CD14-positive monocyte (primary cell): ENCODE results near the gene SCUBE2. TPM values are rescaled to one million over a fixed set of nuclear protein-coding genes. Genes with fewer than 3 reads are reported as not detected.

Source experiments
- DNase-seq, 3 donors: peaks; one replicate each; pipeline ENCODE4 v3.0.0-alpha.2; 2011 to 2022
- H2AFZ ChIP-seq: 2 replicates; pipeline ENCODE4 v1.6.0; 2012; ENCODE audit warnings: mild to moderate bottlenecking, low read depth, low read length, inconsistent platforms; ENCODE audit not compliant: insufficient read depth, poor library complexity, severe bottlenecking
- H3K27ac ChIP-seq, 2 donors: 1 replicate in 1 of 2; 2 replicates in 1 of 2; pipeline ENCODE4 v1.5.1; 2012 to 2013; ENCODE audit warnings: low read length in 2 of 2, control low read depth in 1 of 2, inconsistent platforms in 1 of 2, low read depth in 1 of 2, mild to moderate bottlenecking in 1 of 2
- H3K27me3 ChIP-seq, 2 donors: one replicate each; pipeline versions ENCODE4 v1.6.0 to v1.6.1; 2011 to 2013; ENCODE audit warnings: low read length in 2 of 2; ENCODE audit not compliant: control insufficient read depth in 2 of 2, insufficient read depth in 2 of 2
- H3K36me3 ChIP-seq, 2 donors: replicated peaks in 1 of 2; 1 replicate in 1 of 2; 2 replicates in 1 of 2; pipeline versions ENCODE4 v1.5.1 to v1.6.1; 2012 to 2013; ENCODE audit warnings: low read length in 2 of 2, control low read depth in 1 of 2, inconsistent platforms in 1 of 2, mild to moderate bottlenecking in 1 of 2; ENCODE audit not compliant: insufficient read depth in 2 of 2, control insufficient read depth in 1 of 2
- H3K4me1 ChIP-seq, 2 donors: 1 replicate in 1 of 2; 2 replicates in 1 of 2; pipeline versions ENCODE4 v1.5.1 to v1.6.1; 2012 to 2013; ENCODE audit warnings: low read length in 2 of 2, control low read depth in 1 of 2, inconsistent platforms in 1 of 2, mild to moderate bottlenecking in 1 of 2, moderate library complexity in 1 of 2; ENCODE audit not compliant: insufficient read depth in 2 of 2, control insufficient read depth in 1 of 2
- H3K4me2 ChIP-seq: replicated peaks from 2 replicates; pipeline ENCODE3; 2012; ENCODE audit warnings: low read length, moderate library complexity, mild to moderate bottlenecking; ENCODE audit not compliant: poor library complexity, severe bottlenecking; ENCODE audit errors: extremely low read depth
- H3K4me3 ChIP-seq, 3 experiments: fragments of 200-600 bp in 1 of 3; sonication (generic) in 1 of 3; replicated peaks in 1 of 3; 1 replicate in 2 of 3; 2 replicates in 1 of 3; pipeline ENCODE4 v1.5.1; 2011 to 2013; ENCODE audit warnings: low read length in 3 of 3, mild to moderate bottlenecking in 3 of 3, control low read depth in 2 of 3, low read depth in 2 of 3, inconsistent platforms in 1 of 3, moderate library complexity in 1 of 3
- H3K79me2 ChIP-seq: 2 replicates; pipeline ENCODE4 v1.6.0; 2012; ENCODE audit warnings: mild to moderate bottlenecking, control low read depth, inconsistent platforms, low read length, moderate library complexity; ENCODE audit not compliant: insufficient read depth
- H3K9ac ChIP-seq: 2 replicates; pipeline ENCODE4 v1.6.0; 2017; ENCODE audit warnings: low read length, mild to moderate bottlenecking; ENCODE audit not compliant: insufficient read depth, poor library complexity, severe bottlenecking
- H3K9me3 ChIP-seq, 2 donors: replicated peaks in 1 of 2; 1 replicate in 1 of 2; 2 replicates in 1 of 2; pipeline versions ENCODE4 v1.5.1 to v1.6.1; 2012 to 2013; ENCODE audit warnings: low read length in 2 of 2, control low read depth in 1 of 2; ENCODE audit not compliant: control insufficient read depth in 1 of 2, insufficient read depth in 1 of 2
- H4K20me1 ChIP-seq: 2 replicates; pipeline ENCODE4 v1.6.0; 2012; ENCODE audit warnings: mild to moderate bottlenecking, low read length, control low read depth, moderate library complexity; ENCODE audit not compliant: insufficient read depth
- H3K27ac Mint-ChIP-seq, 7 donors: one replicate each; pipeline ENCODE4 v1.8.0; 2020; ENCODE audit warnings: mild to moderate bottlenecking in 7 of 7, mixed read lengths in 7 of 7, moderate library complexity in 6 of 7, inconsistent platforms in 2 of 7
- H3K27me3 Mint-ChIP-seq, 3 donors: one replicate each; pipeline ENCODE4 v1.8.0; 2021 to 2022; ENCODE audit warnings: low read depth in 3 of 3, mild to moderate bottlenecking in 3 of 3, mixed read lengths in 3 of 3, moderate library complexity in 3 of 3, inconsistent platforms in 1 of 3
- H3K36me3 Mint-ChIP-seq, 2 donors: one replicate each; pipeline ENCODE4 v1.8.0; 2020; ENCODE audit warnings: mixed read lengths in 2 of 2, inconsistent platforms in 1 of 2, mild to moderate bottlenecking in 1 of 2
- H3K4me1 Mint-ChIP-seq: one replicate; pipeline ENCODE4 v1.8.0; 2020; ENCODE audit warnings: mild to moderate bottlenecking, mixed read lengths
- H3K4me3 Mint-ChIP-seq, 2 donors: one replicate each; pipeline ENCODE4 v1.8.0; 2020; ENCODE audit warnings: mild to moderate bottlenecking in 2 of 2, mixed read lengths in 2 of 2, moderate library complexity in 1 of 2
- H3K9me3 Mint-ChIP-seq, 7 donors: one replicate each; pipeline ENCODE4 v1.8.0; 2020 to 2022; ENCODE audit warnings: mixed read lengths in 7 of 7, mild to moderate bottlenecking in 6 of 7, moderate library complexity in 6 of 7, inconsistent platforms in 2 of 7
- WGBS: methylation state at CpG from one replicate; pipeline ENCODE4 v1.1.5; 2013; ENCODE audit warnings: missing lambda C conversion rate; ENCODE audit not compliant: insufficient coverage; 5-methylcytosine and 5-hydroxymethylcytosine counted together
- intact Hi-C, 2 donors: fragments of 100-400 bp; cut with micrococcal nuclease; formaldehyde crosslinking; loops; one replicate each; pipeline versions ENCODE4 v1.15.0 to v1.15.1; 2023
- polyA plus RNA-seq, 3 donors: library from polyadenylated mRNA; depleted of rRNA in 1 of 3; unstranded in 2 of 3; stranded (reverse) in 1 of 3; fragments of 300-500 nt in 2 of 3; fragments of >200 nt in 1 of 3; fragmentation: Illumina TruSeq in 2 of 3; gene quantifications; 1 replicate in 2 of 3; 2 replicates in 1 of 3; pipeline ENCODE4 v1.2.3, GENCODE V29; 2012 to 2021
- TF ChIP-seq, protein P1 (sequence below): fragments of 200-600 bp; IDR thresholded peaks from one replicate; pipeline ENCODE4 v1.8.0; 2022; ENCODE audit warnings: antibody characterized with exemption, mild to moderate bottlenecking

The SCUBE2 gene
- polyA plus RNA-seq, 3 donors: 0.21 to 0.36 TPM; not detected in 1

- Mint-ChIP-seq H3K4me3 (peak overlapping the region; percentile 64 to 85), H3K27me3 (peaks cover 49 to 59% (median 52%) of the 10 kb centered on the region in 3 donors), H3K4me1 (peaks cover 8% of the 10 kb centered on the region), H3K36me3 (peaks cover 0 to 13% of the 10 kb centered on the region in 2 donors), H3K9me3 (peaks cover 0 to 14% (median 5%) of the 10 kb centered on the region in 7 donors), H3K27ac (no peak overlapping the region)
- Histone ChIP-seq H3K9ac (no peak overlapping the region), H3K9me3 (peaks cover 0 to 10% of the 10 kb centered on the region in 2 donors), H3K27me3 (peaks cover 37 to 55% of the 10 kb centered on the region in 2 donors), H3K79me2 (no peaks in the 10 kb centered on the region), H4K20me1 (no peaks in the 10 kb centered on the region), H3K4me3 (peak overlapping the region in 1 of 3 experiments; percentile 59), H3K27ac (no peak overlapping the region), H3K4me1 (peaks cover 3 to 15% of the 10 kb centered on the region in 2 donors), H3K36me3 (no peaks in the 10 kb centered on the region), H2AFZ (peak overlapping the region; percentile 43), H3K4me2 (peak overlapping the region; percentile 70)
- WGBS: 18% methylated on average over 12 of the region's 20 CpGs
- TF ChIP-seq, protein P1, sequence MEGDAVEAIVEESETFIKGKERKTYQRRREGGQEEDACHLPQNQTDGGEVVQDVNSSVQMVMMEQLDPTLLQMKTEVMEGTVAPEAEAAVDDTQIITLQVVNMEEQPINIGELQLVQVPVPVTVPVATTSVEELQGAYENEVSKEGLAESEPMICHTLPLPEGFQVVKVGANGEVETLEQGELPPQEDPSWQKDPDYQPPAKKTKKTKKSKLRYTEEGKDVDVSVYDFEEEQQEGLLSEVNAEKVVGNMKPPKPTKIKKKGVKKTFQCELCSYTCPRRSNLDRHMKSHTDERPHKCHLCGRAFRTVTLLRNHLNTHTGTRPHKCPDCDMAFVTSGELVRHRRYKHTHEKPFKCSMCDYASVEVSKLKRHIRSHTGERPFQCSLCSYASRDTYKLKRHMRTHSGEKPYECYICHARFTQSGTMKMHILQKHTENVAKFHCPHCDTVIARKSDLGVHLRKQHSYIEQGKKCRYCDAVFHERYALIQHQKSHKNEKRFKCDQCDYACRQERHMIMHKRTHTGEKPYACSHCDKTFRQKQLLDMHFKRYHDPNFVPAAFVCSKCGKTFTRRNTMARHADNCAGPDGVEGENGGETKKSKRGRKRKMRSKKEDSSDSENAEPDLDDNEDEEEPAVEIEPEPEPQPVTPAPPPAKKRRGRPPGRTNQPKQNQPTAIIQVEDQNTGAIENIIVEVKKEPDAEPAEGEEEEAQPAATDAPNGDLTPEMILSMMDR: no peak
- DNase-seq: no peak
- intact Hi-C loops: no loop called here
Observed at GRCh38 chr11:9090488-9091043, 833 bp downstream of the SCUBE2 start.

GRCh38 chr11:9089636-9090035 is 1.8 kb downstream of the SCUBE2 start:
- Mint-ChIP-seq H3K4me1 (peaks cover 8% of the 10 kb centered on the region), H3K27ac (no peak overlapping the region), H3K4me3 (peak overlapping the region in 1 of 2 donors; percentile 85), H3K9me3 (peaks cover 0 to 14% (median 5%) of the 10 kb centered on the region in 7 donors), H3K27me3 (peaks cover 52 to 60% (median 54%) of the 10 kb centered on the region in 3 donors), H3K36me3 (peaks cover 0 to 13% of the 10 kb centered on the region in 2 donors)
- Histone ChIP-seq H3K4me3 (no peak overlapping the region), H3K9ac (no peak overlapping the region), H4K20me1 (no peaks in the 10 kb centered on the region), H3K4me2 (no peak overlapping the region), H3K36me3 (no peaks in the 10 kb centered on the region), H3K27ac (no peak overlapping the region), H3K9me3 (peaks cover 0 to 10% of the 10 kb centered on the region in 2 donors), H3K27me3 (peaks cover 37 to 55% of the 10 kb centered on the region in 2 donors), H2AFZ (no peak overlapping the region), H3K79me2 (no peaks in the 10 kb centered on the region), H3K4me1 (peaks cover 3 to 15% of the 10 kb centered on the region in 2 donors)
- no peak for DNase-seq
- TF ChIP-seq, protein P1: no peak
- WGBS: 96% methylated on average over 4 of the region's 6 CpGs
- intact Hi-C loops: no loop called here
